GM23338 (cell line): Measurements from ENCODE around the gene ISG15. TPM values are rescaled to one million over a fixed set of nuclear protein-coding genes. Genes with fewer than 3 reads are reported as not detected.

Source experiments
- ATAC-seq: fragments of 200-7000 bp; cut with Tn5 transposase; 3 replicates; pipeline ENCODE4 v1.9.1; 2020
- DNase-seq: peaks from one replicate; pipeline ENCODE4 v3.0.0-alpha.2; 2015; ENCODE audit warnings: low spot score
- H2AFZ ChIP-seq: fragments of 200-600 bp; sonication (generic); 2 replicates; pipeline ENCODE4 v1.8.0; 2016; ENCODE audit warnings: antibody characterized with exemption, mild to moderate bottlenecking, moderate library complexity
- H3F3A ChIP-seq: fragments of 200-600 bp; sonication (generic); replicated peaks from 2 replicates; pipeline ENCODE4 v1.8.0; 2017; ENCODE audit warnings: antibody characterized with exemption, mixed run types, low read depth
- H3K27ac ChIP-seq: fragments of 200-600 bp; sonication (generic); 2 replicates; pipeline ENCODE4 v1.6.1; 2016; ENCODE audit warnings: low read depth
- H3K27me3 ChIP-seq: fragments of 200-600 bp; sonication (generic); 2 replicates; pipeline ENCODE4 v1.8.0; 2016; ENCODE audit warnings: mild to moderate bottlenecking, mixed run types, moderate library complexity; ENCODE audit not compliant: insufficient read depth
- H3K36me3 ChIP-seq: fragments of 200-600 bp; sonication (generic); 2 replicates; pipeline ENCODE4 v1.8.0; 2016; ENCODE audit warnings: mild to moderate bottlenecking; ENCODE audit not compliant: insufficient read depth
- H3K4me1 ChIP-seq: fragments of 200-600 bp; sonication (generic); 2 replicates; pipeline ENCODE4 v1.8.0; 2016; ENCODE audit warnings: mild to moderate bottlenecking, moderate library complexity; ENCODE audit not compliant: insufficient read depth
- H3K4me2 ChIP-seq: fragments of 200-600 bp; sonication (generic); 2 replicates; pipeline ENCODE4 v1.7.1; 2017; ENCODE audit warnings: mixed run types
- H3K4me3 ChIP-seq: fragments of 200-600 bp; sonication (generic); 2 replicates; pipeline ENCODE4 v1.6.1; 2016; ENCODE audit warnings: mixed run types
- H3K79me2 ChIP-seq: fragments of 200-600 bp; sonication (generic); replicated peaks from 2 replicates; pipeline ENCODE4 v1.8.0; 2017; ENCODE audit warnings: mild to moderate bottlenecking; ENCODE audit not compliant: insufficient read depth
- H3K9me2 ChIP-seq: fragments of 200-600 bp; sonication (generic); 2 replicates; pipeline ENCODE4 v1.8.0; 2017; ENCODE audit not compliant: insufficient read depth
- H4K20me1 ChIP-seq: fragments of 200-600 bp; sonication (generic); replicated peaks from 2 replicates; pipeline ENCODE4 v1.8.0; 2017; ENCODE audit warnings: mild to moderate bottlenecking; ENCODE audit not compliant: insufficient read depth
- H3K27ac Mint-ChIP-seq: 2 replicates; pipeline ENCODE4 v1.8.0; 2020; ENCODE audit warnings: inconsistent platforms, mild to moderate bottlenecking, moderate library complexity, mixed read lengths
- H3K27me3 Mint-ChIP-seq: 3 replicates; pipeline ENCODE4 v1.8.0; 2022; ENCODE audit warnings: low read depth, mild to moderate bottlenecking, moderate library complexity, mixed read lengths, inconsistent platforms; ENCODE audit not compliant: insufficient read depth, poor library complexity
- H3K36me3 Mint-ChIP-seq: 3 replicates; pipeline ENCODE4 v1.8.0; 2021; ENCODE audit warnings: low read depth, mild to moderate bottlenecking, inconsistent platforms, moderate library complexity, mixed read lengths
- H3K4me1 Mint-ChIP-seq: 3 replicates; pipeline ENCODE4 v1.8.0; 2020; ENCODE audit warnings: mild to moderate bottlenecking, inconsistent platforms, mixed read lengths
- H3K4me3 Mint-ChIP-seq: 3 replicates; pipeline ENCODE4 v1.8.0; 2021; ENCODE audit warnings: moderate library complexity, mild to moderate bottlenecking, inconsistent platforms, mixed read lengths
- H3K9me3 Mint-ChIP-seq: 3 replicates; pipeline ENCODE4 v1.8.0; 2020; ENCODE audit warnings: moderate library complexity, mild to moderate bottlenecking, inconsistent platforms, mixed read lengths
- CREB1 ChIP-seq: fragments of 250-450 bp; sonication (Bioruptor Pico); IDR thresholded peaks from 2 replicates; pipeline ENCODE4 v1.5.0; 2020; ENCODE audit warnings: low read depth, mild to moderate bottlenecking, moderate library complexity
- EZH2 ChIP-seq: fragments of 200-600 bp; sonication (generic); IDR thresholded peaks from one replicate; pipeline ENCODE4 v1.8.0; 2017; ENCODE audit warnings: antibody characterized with exemption, mild to moderate bottlenecking, low read depth; ENCODE audit not compliant: unreplicated experiment
- EZH2phosphoT487 ChIP-seq: fragments of 200-600 bp; sonication (generic); IDR thresholded peaks from one replicate; pipeline ENCODE4 v1.8.1; 2018; ENCODE audit warnings: antibody characterized with exemption; ENCODE audit not compliant: unreplicated experiment
- JUNB ChIP-seq: IDR thresholded peaks from one replicate; pipeline ENCODE4 v1.6.1; 2016; ENCODE audit warnings: antibody characterized with exemption; ENCODE audit not compliant: unreplicated experiment
- NANOG ChIP-seq: IDR thresholded peaks from 2 replicates; pipeline ENCODE4 v1.6.1; 2016; ENCODE audit warnings: antibody characterized with exemption, borderline replicate concordance
- POLR2AphosphoS5 ChIP-seq: IDR thresholded peaks from 2 replicates; pipeline ENCODE4 v1.6.1; 2016; ENCODE audit warnings: antibody characterized with exemption, low read depth
- STAT1 ChIP-seq: IDR thresholded peaks from one replicate; pipeline ENCODE4 v1.6.1; 2016; ENCODE audit warnings: antibody characterized with exemption; ENCODE audit not compliant: unreplicated experiment
- ZNF114 ChIP-seq: fragments of 250-450 bp; sonication (Bioruptor Pico); IDR thresholded peaks from 2 replicates; pipeline ENCODE4 v1.5.0; 2020; ENCODE audit warnings: mild to moderate bottlenecking, moderate library complexity
- ZNF331 ChIP-seq: fragments of 250-450 bp; sonication (Bioruptor Pico); IDR thresholded peaks from 2 replicates; pipeline ENCODE4 v1.5.0; 2020; ENCODE audit warnings: low read depth, mild to moderate bottlenecking, moderate library complexity
- polyA plus RNA-seq: library from polyadenylated mRNA; unstranded; fragments of >200 nt; fragmentation: Nextera tagmentation; extraction: Ambion mirVana; gene quantifications from 2 replicates; pipeline ENCODE4 v1.2.1, GENCODE V29; 2016
- total RNA-seq: library from RNA; depleted of rRNA; stranded (reverse); fragments of >200 nt; shearing (Covaris generic); gene quantifications from 2 replicates; pipeline ENCODE4 v1.2.3, GENCODE V29; 2014
- TF ChIP-seq, protein P1 (sequence below): IDR thresholded peaks from 2 replicates; pipeline ENCODE4 v1.6.1; 2016; ENCODE audit warnings: antibody characterized with exemption
- TF ChIP-seq, protein P2 (sequence below): IDR thresholded peaks from one replicate; pipeline ENCODE4 v1.6.1; 2018; ENCODE audit warnings: antibody characterized with exemption; ENCODE audit not compliant: unreplicated experiment
- TF ChIP-seq, protein P3 (sequence below), 2 experiments: fragments of 200-600 bp in 1 of 2; sonication (generic) in 1 of 2; conservative IDR thresholded peaks; 2 replicates each; pipeline versions ENCODE4 v1.5.1 to v1.6.1; 2016 to 2017; ENCODE audit warnings: antibody characterized with exemption in 2 of 2, low read depth in 2 of 2, mild to moderate bottlenecking in 2 of 2, moderate library complexity in 1 of 2
- TF ChIP-seq, protein P4 (sequence below): fragments of 250-450 bp; sonication (Bioruptor Pico); IDR thresholded peaks from 2 replicates; pipeline ENCODE4 v1.5.0; 2020; ENCODE audit warnings: mild to moderate bottlenecking, moderate library complexity

The ISG15 gene
- total and polyA plus RNA-seq, 2 experiments from 2014 or later: 52.9 to 101 TPM

DNA sequence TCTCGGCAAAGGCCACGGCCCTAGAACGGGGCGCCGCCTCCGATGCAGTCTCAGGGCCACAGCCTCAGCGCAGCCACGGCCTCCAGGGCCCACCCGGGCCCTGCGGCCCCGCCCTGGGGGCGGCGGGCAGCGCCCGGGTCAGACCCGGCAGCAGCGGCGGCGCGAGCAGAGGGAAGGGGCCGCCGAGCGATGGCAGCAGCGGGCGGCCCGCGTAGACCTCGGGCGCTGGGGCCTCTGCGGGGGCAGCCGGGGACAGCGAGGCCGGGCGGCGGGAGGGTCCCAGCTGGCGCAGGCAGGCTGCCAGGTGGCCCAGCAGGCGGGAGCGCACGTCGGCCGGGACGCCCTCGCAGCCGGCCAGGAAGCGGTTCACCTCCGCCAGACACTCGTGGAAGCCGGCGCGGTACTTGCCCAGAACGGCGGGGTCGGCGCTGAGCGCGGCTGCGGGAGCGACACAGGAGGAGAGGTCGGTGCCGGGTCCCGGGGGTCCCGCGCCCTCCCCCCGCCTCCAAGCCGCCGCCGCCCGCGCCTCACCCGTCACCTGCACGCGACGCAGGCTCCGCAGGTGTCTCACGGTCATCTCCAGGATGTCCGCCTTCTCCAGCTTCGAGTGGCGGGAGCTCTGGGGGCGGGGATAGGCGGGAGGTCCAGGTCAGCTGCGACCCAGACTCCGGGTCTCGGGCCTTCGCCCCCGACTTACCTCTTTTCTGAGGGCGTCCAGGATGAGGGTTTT, 14.1 kb upstream of the ISG15 start:
- Histone ChIP-seq H3K4me2 (peak overlapping the region; percentile 82), H3K4me3 (peak overlapping the region; percentile 71), H3K27ac (no peak overlapping the region), H3K79me2 (no peaks in the 10 kb centered on the region), H3K27me3 (peaks cover 91% of the 10 kb centered on the region), H3K9me2 (no peaks in the 10 kb centered on the region), H3K36me3 (no peaks in the 10 kb centered on the region), H2AFZ (no peak overlapping the region), H3F3A (peaks cover 6% of the 10 kb centered on the region; the same call in 1 of the 2 replicates), H3K4me1 (peaks cover 8% of the 10 kb centered on the region), H4K20me1 (no peaks in the 10 kb centered on the region)
- Mint-ChIP-seq H3K27me3 (peaks cover 73% of the 10 kb centered on the region), H3K4me1 (peaks cover 5% of the 10 kb centered on the region), H3K36me3 (no peaks in the 10 kb centered on the region; the same call in 2 of the 3 replicates), H3K27ac (no peak overlapping the region), H3K4me3 (peak overlapping the region; percentile 52; the same call in 2 of the 3 replicates), H3K9me3 (peaks cover 2% of the 10 kb centered on the region; the same call in 1 of the 3 replicates)
- peak; percentile 0; the same call in 2 of the 3 replicates for ATAC-seq
- TF ChIP-seq EZH2phosphoT487 (peak; percentile 30), NANOG (no peak), CREB1 (CRISPR knock-in tag) (peak; percentile 73), STAT1 (no peak), POLR2AphosphoS5 (no peak), EZH2 (peak; percentile 70), JUNB (no peak), ZNF331 (no peak), ZNF114 (CRISPR knock-in tag) (no peak)
- TF ChIP-seq, protein P1, sequence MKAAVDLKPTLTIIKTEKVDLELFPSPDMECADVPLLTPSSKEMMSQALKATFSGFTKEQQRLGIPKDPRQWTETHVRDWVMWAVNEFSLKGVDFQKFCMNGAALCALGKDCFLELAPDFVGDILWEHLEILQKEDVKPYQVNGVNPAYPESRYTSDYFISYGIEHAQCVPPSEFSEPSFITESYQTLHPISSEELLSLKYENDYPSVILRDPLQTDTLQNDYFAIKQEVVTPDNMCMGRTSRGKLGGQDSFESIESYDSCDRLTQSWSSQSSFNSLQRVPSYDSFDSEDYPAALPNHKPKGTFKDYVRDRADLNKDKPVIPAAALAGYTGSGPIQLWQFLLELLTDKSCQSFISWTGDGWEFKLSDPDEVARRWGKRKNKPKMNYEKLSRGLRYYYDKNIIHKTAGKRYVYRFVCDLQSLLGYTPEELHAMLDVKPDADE: no peak
- TF ChIP-seq, protein P2, sequence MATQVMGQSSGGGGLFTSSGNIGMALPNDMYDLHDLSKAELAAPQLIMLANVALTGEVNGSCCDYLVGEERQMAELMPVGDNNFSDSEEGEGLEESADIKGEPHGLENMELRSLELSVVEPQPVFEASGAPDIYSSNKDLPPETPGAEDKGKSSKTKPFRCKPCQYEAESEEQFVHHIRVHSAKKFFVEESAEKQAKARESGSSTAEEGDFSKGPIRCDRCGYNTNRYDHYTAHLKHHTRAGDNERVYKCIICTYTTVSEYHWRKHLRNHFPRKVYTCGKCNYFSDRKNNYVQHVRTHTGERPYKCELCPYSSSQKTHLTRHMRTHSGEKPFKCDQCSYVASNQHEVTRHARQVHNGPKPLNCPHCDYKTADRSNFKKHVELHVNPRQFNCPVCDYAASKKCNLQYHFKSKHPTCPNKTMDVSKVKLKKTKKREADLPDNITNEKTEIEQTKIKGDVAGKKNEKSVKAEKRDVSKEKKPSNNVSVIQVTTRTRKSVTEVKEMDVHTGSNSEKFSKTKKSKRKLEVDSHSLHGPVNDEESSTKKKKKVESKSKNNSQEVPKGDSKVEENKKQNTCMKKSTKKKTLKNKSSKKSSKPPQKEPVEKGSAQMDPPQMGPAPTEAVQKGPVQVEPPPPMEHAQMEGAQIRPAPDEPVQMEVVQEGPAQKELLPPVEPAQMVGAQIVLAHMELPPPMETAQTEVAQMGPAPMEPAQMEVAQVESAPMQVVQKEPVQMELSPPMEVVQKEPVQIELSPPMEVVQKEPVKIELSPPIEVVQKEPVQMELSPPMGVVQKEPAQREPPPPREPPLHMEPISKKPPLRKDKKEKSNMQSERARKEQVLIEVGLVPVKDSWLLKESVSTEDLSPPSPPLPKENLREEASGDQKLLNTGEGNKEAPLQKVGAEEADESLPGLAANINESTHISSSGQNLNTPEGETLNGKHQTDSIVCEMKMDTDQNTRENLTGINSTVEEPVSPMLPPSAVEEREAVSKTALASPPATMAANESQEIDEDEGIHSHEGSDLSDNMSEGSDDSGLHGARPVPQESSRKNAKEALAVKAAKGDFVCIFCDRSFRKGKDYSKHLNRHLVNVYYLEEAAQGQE: no peak
- TF ChIP-seq, protein P3, sequence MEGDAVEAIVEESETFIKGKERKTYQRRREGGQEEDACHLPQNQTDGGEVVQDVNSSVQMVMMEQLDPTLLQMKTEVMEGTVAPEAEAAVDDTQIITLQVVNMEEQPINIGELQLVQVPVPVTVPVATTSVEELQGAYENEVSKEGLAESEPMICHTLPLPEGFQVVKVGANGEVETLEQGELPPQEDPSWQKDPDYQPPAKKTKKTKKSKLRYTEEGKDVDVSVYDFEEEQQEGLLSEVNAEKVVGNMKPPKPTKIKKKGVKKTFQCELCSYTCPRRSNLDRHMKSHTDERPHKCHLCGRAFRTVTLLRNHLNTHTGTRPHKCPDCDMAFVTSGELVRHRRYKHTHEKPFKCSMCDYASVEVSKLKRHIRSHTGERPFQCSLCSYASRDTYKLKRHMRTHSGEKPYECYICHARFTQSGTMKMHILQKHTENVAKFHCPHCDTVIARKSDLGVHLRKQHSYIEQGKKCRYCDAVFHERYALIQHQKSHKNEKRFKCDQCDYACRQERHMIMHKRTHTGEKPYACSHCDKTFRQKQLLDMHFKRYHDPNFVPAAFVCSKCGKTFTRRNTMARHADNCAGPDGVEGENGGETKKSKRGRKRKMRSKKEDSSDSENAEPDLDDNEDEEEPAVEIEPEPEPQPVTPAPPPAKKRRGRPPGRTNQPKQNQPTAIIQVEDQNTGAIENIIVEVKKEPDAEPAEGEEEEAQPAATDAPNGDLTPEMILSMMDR (conservative IDR thresholded peaks at IDR 0.05; ENCODE audit: low read depth in 2 of 2): no peak
- TF ChIP-seq, protein P4, sequence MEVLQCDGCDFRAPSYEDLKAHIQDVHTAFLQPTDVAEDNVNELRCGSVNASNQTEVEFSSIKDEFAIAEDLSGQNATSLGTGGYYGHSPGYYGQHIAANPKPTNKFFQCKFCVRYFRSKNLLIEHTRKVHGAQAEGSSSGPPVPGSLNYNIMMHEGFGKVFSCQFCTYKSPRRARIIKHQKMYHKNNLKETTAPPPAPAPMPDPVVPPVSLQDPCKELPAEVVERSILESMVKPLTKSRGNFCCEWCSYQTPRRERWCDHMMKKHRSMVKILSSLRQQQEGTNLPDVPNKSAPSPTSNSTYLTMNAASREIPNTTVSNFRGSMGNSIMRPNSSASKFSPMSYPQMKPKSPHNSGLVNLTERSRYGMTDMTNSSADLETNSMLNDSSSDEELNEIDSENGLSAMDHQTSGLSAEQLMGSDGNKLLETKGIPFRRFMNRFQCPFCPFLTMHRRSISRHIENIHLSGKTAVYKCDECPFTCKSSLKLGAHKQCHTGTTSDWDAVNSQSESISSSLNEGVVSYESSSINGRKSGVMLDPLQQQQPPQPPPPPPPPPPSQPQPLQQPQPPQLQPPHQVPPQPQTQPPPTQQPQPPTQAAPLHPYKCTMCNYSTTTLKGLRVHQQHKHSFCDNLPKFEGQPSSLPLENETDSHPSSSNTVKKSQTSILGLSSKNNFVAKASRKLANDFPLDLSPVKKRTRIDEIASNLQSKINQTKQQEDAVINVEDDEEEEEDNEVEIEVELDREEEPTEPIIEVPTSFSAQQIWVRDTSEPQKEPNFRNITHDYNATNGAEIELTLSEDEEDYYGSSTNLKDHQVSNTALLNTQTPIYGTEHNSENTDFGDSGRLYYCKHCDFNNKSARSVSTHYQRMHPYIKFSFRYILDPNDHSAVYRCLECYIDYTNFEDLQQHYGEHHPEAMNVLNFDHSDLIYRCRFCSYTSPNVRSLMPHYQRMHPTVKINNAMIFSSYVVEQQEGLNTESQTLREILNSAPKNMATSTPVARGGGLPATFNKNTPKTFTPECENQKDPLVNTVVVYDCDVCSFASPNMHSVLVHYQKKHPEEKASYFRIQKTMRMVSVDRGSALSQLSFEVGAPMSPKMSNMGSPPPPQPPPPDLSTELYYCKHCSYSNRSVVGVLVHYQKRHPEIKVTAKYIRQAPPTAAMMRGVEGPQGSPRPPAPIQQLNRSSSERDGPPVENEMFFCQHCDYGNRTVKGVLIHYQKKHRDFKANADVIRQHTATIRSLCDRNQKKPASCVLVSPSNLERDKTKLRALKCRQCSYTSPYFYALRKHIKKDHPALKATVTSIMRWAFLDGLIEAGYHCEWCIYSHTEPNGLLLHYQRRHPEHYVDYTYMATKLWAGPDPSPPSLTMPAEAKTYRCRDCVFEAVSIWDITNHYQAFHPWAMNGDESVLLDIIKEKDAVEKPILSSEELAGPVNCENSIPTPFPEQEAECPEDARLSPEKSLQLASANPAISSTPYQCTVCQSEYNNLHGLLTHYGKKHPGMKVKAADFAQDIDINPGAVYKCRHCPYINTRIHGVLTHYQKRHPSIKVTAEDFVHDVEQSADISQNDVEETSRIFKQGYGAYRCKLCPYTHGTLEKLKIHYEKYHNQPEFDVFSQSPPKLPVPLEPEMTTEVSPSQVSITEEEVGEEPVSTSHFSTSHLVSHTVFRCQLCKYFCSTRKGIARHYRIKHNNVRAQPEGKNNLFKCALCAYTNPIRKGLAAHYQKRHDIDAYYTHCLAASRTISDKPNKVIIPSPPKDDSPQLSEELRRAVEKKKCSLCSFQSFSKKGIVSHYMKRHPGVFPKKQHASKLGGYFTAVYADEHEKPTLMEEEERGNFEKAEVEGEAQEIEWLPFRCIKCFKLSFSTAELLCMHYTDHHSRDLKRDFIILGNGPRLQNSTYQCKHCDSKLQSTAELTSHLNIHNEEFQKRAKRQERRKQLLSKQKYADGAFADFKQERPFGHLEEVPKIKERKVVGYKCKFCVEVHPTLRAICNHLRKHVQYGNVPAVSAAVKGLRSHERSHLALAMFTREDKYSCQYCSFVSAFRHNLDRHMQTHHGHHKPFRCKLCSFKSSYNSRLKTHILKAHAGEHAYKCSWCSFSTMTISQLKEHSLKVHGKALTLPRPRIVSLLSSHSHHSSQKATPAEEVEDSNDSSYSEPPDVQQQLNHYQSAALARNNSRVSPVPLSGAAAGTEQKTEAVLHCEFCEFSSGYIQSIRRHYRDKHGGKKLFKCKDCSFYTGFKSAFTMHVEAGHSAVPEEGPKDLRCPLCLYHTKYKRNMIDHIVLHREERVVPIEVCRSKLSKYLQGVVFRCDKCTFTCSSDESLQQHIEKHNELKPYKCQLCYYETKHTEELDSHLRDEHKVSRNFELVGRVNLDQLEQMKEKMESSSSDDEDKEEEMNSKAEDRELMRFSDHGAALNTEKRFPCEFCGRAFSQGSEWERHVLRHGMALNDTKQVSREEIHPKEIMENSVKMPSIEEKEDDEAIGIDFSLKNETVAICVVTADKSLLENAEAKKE (CRISPR knock-in tag): no peak
- DNase-seq: peak; percentile 53
